GM12872 (cell line): ENCODE measurements around the gene KIF13A.

ENCODE experiments used
- CTCF ChIP-seq: IDR thresholded peaks from 3 replicates; pipeline ENCODE4 v1.5.1; 2011; ENCODE audit warnings: low read depth, mild to moderate bottlenecking, low read length, moderate library complexity; ENCODE audit not compliant: insufficient read depth

The KIF13A gene

GRCh38 chr6:17945575-17945974 lies 41.9 kb downstream of the KIF13A start:
- no peak for TF ChIP-seq CTCF

GRCh38 chr6:17945111-17945510 lies 42.3 kb downstream of the KIF13A start:
- TF ChIP-seq CTCF = no peak

GRCh38 chr6:17941318-17941717 lies 46.1 kb downstream of the KIF13A start:
- no peak for TF ChIP-seq CTCF

- TF ChIP-seq CTCF = no peak
Observed at GRCh38 chr6:17940151-17940792, 47.2 kb downstream of the KIF13A start.

- TF ChIP-seq CTCF = no peak
Observed at GRCh38 chr6:17938901-17939300, 48.5 kb downstream of the KIF13A start.

- TF ChIP-seq CTCF = no peak
Observed at GRCh38 chr6:17935188-17936149, 52.0 kb downstream of the KIF13A start.

- TF ChIP-seq CTCF = no peak
Observed at GRCh38 chr6:17933716-17934115, 53.7 kb downstream of the KIF13A start.
